GM19463 (cell line): ENCODE results near the gene MFSD1.
"Not testable (repeated sequence)": the region's sequence is repeated elsewhere in the genome, so short reads cannot be mapped to it uniquely, and the experiment has no call there.

Experiments
- ATAC-seq: cut with Tn5 transposase; IDR thresholded peaks from one replicate; pipeline ENCODE4 v1.9.1; 2021; ENCODE audit warnings: mild to moderate bottlenecking, moderate library complexity; ENCODE audit not compliant: unreplicated experiment

The MFSD1 gene

DNA sequence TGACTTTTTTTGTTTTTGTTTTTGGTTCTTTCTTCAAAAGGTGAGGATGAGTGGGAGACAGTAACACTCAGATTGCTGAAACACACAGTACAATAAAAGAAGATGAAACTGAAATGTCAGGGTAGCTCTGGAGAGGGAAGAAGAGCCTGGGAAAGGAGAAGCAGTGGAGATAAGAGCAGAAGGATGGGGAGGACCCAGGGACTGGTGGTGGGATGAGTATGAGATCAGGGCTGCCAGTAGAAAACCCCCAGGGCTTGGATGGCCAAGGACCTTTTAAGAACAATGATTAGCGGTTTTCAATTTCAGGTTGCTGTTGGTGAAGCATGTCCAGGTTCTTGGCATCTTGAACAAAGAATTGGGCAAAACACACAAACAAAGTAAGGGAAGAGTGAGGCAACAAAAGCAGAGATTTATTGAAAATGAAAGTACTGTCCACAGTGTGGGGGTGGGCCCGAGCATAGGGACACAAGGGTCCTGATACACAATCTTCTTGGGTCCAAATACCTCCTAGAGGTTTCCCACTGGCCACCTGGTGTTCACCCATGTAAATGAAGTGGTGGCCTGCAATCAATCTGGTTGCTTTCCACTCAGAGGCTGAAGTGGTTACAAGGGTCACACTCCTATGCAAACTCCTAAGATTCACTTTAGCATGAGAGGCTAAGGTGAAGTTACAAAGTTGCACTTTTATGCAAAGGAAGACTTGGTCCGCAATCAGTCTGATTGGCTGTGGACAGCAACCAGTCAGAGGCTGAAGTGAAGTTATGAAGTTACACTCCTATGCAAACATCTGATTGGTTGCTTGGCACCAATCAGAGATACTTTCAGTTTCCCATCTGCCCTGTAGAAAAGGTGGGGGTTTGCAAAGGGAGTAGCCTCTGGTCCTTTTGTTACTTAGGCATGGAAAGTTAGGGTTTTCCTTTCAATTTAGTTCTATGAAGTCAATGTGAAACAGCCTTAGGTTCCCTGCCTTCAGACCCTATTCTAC lies 26.1 kb upstream of the MFSD1 start:
- peak; percentile 67 for ATAC-seq

DNA sequence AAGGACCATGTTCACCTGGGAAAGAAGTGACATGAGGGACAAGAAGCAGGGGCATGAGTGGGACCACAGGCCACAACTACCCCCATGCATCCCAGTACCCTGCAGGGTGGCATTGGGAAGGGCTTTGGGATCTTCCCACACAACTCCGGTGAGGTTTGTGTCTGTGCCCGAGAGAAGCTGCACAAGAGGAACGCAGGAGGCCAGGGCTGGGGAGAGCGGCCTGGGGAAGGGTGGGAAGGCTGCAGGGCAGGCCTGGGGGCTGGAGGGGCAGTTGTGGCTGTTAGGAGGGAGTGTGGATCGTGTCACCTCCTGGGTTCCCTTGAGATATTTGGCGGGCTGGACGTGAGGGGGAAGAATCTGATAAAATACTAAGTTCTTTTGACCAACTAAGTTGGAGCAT lies 25.3 kb upstream of the MFSD1 start:
- no peak for ATAC-seq

GRCh38 chr3:158777161-158777873 lies 24.5 kb upstream of the MFSD1 start:
- no peak for ATAC-seq

- no peak for ATAC-seq
These were observed 21.1 kb upstream of the MFSD1 start for GRCh38 chr3:158780766-158781165.

DNA sequence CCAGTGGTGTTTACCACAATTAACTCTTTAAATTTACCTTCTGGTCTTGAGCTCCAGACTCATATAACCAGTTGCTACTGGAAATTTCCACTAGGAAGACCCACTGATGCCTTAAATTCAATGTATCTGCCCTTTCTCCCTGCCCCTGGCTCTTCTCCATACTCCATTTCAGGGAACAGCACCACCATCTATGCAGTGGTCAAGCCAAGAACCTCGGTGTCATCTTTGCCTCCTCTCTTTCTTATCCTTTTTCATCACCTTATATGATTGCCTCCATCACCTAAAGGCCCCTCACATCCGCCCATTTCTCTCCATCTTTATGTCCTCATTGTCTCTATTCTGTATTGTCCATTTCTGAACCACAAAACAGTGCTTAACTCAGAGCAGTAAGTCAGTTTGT lies 20.7 kb upstream of the MFSD1 start:
- no peak for ATAC-seq

- ATAC-seq = no peak
These were observed 20.0 kb upstream of the MFSD1 start for GRCh38 chr3:158781849-158782248.

- ATAC-seq = no peak
These were observed 19.4 kb upstream of the MFSD1 start for GRCh38 chr3:158782283-158782989.

DNA sequence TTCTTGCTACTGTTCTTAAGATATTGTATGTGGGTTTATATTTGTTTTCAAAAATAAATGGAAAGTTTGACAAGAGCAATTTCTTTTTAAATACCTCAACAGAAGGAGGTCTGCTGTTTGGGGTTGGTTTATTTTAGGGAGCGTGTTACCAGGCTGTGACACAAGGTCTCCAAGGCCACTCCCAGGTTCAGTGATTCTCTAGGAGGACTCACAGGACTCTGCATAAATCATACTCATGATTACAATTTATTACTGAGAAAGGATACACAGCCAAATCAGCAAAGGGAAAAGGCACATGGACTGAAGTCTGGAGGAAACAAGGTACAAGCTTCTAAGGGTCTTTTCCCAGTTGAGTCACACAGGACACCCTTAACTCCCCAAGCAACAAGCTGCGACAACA lies 18.8 kb upstream of the MFSD1 start:
- ATAC-seq = no peak

- no peak for ATAC-seq
These were observed 15.9 kb upstream of the MFSD1 start for GRCh38 chr3:158785972-158786371.

DNA sequence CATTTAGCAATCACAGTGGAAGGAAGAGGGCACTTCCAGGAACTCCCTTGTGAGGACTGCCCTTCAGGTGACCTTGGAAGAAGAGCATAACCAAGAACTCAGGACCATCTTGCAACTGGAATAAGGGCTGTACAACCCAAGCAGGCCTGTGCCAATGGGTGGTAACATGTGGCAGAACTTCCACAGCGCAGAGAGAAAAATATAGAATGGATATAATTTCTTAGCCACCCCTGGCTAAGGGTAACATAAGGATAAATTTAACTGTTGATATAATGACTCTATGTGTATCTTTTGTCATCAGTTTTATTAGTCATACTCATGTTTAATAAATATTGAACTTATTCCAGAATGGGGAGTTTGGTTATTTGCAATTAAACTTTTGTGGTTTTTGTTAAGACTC lies 13.4 kb upstream of the MFSD1 start:
- no peak for ATAC-seq

- no peak for ATAC-seq
These were observed 12.3 kb upstream of the MFSD1 start for GRCh38 chr3:158789592-158789991.

GRCh38 chr3:158790901-158791589 lies 10.8 kb upstream of the MFSD1 start:
- peak; percentile 64 for ATAC-seq

GRCh38 chr3:158791590-158791920 lies 10.3 kb upstream of the MFSD1 start:
- ATAC-seq = not testable (repeated sequence)

GRCh38 chr3:158792709-158793108 lies 9.1 kb upstream of the MFSD1 start:
- no peak for ATAC-seq

- no peak for ATAC-seq
These were observed 7.6 kb upstream of the MFSD1 start for GRCh38 chr3:158794206-158794605.

DNA sequence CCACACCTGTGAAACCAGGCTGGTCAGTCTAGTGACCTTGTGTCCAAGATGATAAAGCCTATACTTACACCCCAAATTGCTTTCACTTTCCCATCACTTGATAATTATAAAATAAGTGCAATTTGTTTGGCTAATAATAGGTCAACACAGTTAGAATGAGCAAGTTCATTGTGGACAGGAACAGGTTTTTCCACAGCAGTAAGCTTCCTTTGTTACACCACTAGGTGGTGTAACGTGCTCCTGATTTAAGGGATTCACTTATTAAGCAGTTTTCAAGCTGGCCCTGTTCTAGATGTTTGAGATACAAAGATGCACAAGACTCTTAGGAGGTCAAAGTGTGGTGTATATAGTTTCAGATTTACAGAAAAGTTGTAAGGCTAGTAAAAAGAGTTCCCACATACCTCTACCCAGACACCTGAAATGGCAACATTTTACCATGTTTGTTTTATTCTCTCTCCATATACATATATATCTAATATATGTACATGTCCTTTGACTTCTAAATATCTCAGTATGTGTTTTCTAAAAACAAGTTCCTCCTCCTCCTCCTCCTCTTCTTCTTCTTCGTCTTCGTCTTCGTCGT lies 6.8 kb upstream of the MFSD1 start:
- ATAC-seq = peak; percentile 53

GRCh38 chr3:158801201-158801600 lies 653 bp upstream of the MFSD1 start:
- ATAC-seq = no peak

- ATAC-seq = peak; percentile 19
These were observed 785 bp downstream of the MFSD1 start for GRCh38 chr3:158802409-158803268.

- ATAC-seq = no peak
These were observed 2.6 kb downstream of the MFSD1 start for GRCh38 chr3:158804441-158804840.

GRCh38 chr3:158808697-158809096 lies 6.8 kb downstream of the MFSD1 start:
- ATAC-seq = no peak
